ENCODE results near the gene MYOM1.

Gene MYOM1

GRCh38 chr18:3194947-3195612, 24.7 kb downstream of the MYOM1 start:
- TF ChIP-seq GATA2 (IDR thresholded peaks at IDR 0.05; ENCODE audit: low read depth, low read length): no peak
- TF ChIP-seq GATA3 (IDR thresholded peaks at IDR 0.05; ENCODE audit: low read depth, low read length): no peak

GRCh38 chr18:3193331-3193730, 26.4 kb downstream of the MYOM1 start:
- TF ChIP-seq GATA2 (IDR thresholded peaks at IDR 0.05; ENCODE audit: low read depth, low read length): no peak

- TF ChIP-seq GATA3 (IDR thresholded peaks at IDR 0.05; ENCODE audit: low read depth, low read length): no peak
Observed at GRCh38 chr18:3192752-3193151, 27.0 kb downstream of the MYOM1 start.

- TF ChIP-seq GATA2 (IDR thresholded peaks at IDR 0.05; ENCODE audit: low read depth, low read length): no peak
- TF ChIP-seq GATA3 (IDR thresholded peaks at IDR 0.05; ENCODE audit: low read depth, low read length): no peak
Observed at GRCh38 chr18:3192286-3192685, 27.5 kb downstream of the MYOM1 start.

- TF ChIP-seq GATA3 (IDR thresholded peaks at IDR 0.05; ENCODE audit: low read depth, low read length): no peak
- TF ChIP-seq GATA2 (IDR thresholded peaks at IDR 0.05; ENCODE audit: low read depth, low read length): no peak
Observed at GRCh38 chr18:3190610-3191009, 29.2 kb downstream of the MYOM1 start.

- TF ChIP-seq GATA3 (IDR thresholded peaks at IDR 0.05; ENCODE audit: low read depth, low read length): no peak
- no peak for TF ChIP-seq GATA2 (IDR thresholded peaks at IDR 0.05; ENCODE audit: low read depth, low read length)
Observed at GRCh38 chr18:3189884-3190283, 29.9 kb downstream of the MYOM1 start.

GRCh38 chr18:3186678-3187658, 32.8 kb downstream of the MYOM1 start:
- no peak for TF ChIP-seq GATA2 (IDR thresholded peaks at IDR 0.05; ENCODE audit: low read depth, low read length)

GRCh38 chr18:3184275-3184963, 35.3 kb downstream of the MYOM1 start:
- TF ChIP-seq GATA2 (IDR thresholded peaks at IDR 0.05; ENCODE audit: low read depth, low read length) (no peak), GATA3 (IDR thresholded peaks at IDR 0.05; ENCODE audit: low read depth, low read length) (no peak)

GRCh38 chr18:3183103-3183717, 36.6 kb downstream of the MYOM1 start:
- TF ChIP-seq GATA3 (IDR thresholded peaks at IDR 0.05; ENCODE audit: low read depth, low read length) (no peak), GATA2 (IDR thresholded peaks at IDR 0.05; ENCODE audit: low read depth, low read length) (no peak)

- no peak for TF ChIP-seq GATA2 (IDR thresholded peaks at IDR 0.05; ENCODE audit: low read depth, low read length)
- TF ChIP-seq GATA3 (IDR thresholded peaks at IDR 0.05; ENCODE audit: low read depth, low read length): no peak
Observed at GRCh38 chr18:3180325-3180724, 39.4 kb downstream of the MYOM1 start.

- TF ChIP-seq GATA2 (IDR thresholded peaks at IDR 0.05; ENCODE audit: low read depth, low read length) (no peak), GATA3 (IDR thresholded peaks at IDR 0.05; ENCODE audit: low read depth, low read length) (no peak)
Observed at GRCh38 chr18:3179430-3180089, 40.2 kb downstream of the MYOM1 start.

- TF ChIP-seq GATA2 (IDR thresholded peaks at IDR 0.05; ENCODE audit: low read depth, low read length) (no peak), GATA3 (IDR thresholded peaks at IDR 0.05; ENCODE audit: low read depth, low read length) (no peak)
Observed at GRCh38 chr18:3177902-3178687, 41.7 kb downstream of the MYOM1 start.

GRCh38 chr18:3175195-3175758, 44.5 kb downstream of the MYOM1 start:
- no peak for TF ChIP-seq GATA2 (IDR thresholded peaks at IDR 0.05; ENCODE audit: low read depth, low read length)
- no peak for TF ChIP-seq GATA3 (IDR thresholded peaks at IDR 0.05; ENCODE audit: low read depth, low read length)

Data from SH-SY5Y (cell line).